ENCODE measurements around the gene MTMR6. TPM values are rescaled to one million over a fixed set of nuclear protein-coding genes. Genes with fewer than 3 reads are reported as not detected.

The MTMR6 gene
- total and polyA plus RNA-seq, 9 donors = 7.3 to 18.0 (median 13.7) TPM

- H3K27me3 ChIP-seq = no peaks in the 10 kb centered on the region
- H3K9me3 ChIP-seq = no peaks in the 10 kb centered on the region
- H3K4me3 ChIP-seq = no peak overlapping the region
- intact Hi-C loops (cut with DNase I) = no loop called here
- DNase-seq = no peak
- H3K36me3 ChIP-seq = no peaks in the 10 kb centered on the region
- TF ChIP-seq EP300 (IDR thresholded peaks at IDR 0.05) = no peak
- TF ChIP-seq CTCF (IDR thresholded peaks at IDR 0.05) = no peak
- no peak for TF ChIP-seq POLR2A (IDR thresholded peaks at IDR 0.05)
- WGBS, 3 donors = 87 to 94% (median 93%) methylated on average over 1 of the region's 1 CpG
- H3K27ac ChIP-seq = no peak overlapping the region
- peaks cover 4% of the 10 kb centered on the region for H3K4me1 ChIP-seq (ENCODE audit: insufficient read depth)
Observed at GRCh38 chr13:25281935-25282332, 5.4 kb downstream of the MTMR6 start.

GRCh38 chr13:25281193-25281934 lies 5.9 kb downstream of the MTMR6 start:
- Histone ChIP-seq H3K4me3 (no peak overlapping the region), H3K27ac (no peak overlapping the region), H3K4me1 (ENCODE audit: insufficient read depth) (peaks cover 4% of the 10 kb centered on the region), H3K27me3 (no peaks in the 10 kb centered on the region), H3K9me3 (no peaks in the 10 kb centered on the region), H3K36me3 (no peaks in the 10 kb centered on the region)
- TF ChIP-seq POLR2A (IDR thresholded peaks at IDR 0.05) (no peak), CTCF (IDR thresholded peaks at IDR 0.05) (no peak), EP300 (IDR thresholded peaks at IDR 0.05) (no peak)
- no peak for DNase-seq
- intact Hi-C loops (cut with DNase I) = no loop called here
- 65 to 73% (median 66%) methylated on average over 4 of the region's 4 CpGs for WGBS, 3 donors

GRCh38 chr13:25280396-25280795 lies 6.9 kb downstream of the MTMR6 start:
- Histone ChIP-seq H3K36me3 (no peaks in the 10 kb centered on the region), H3K4me1 (ENCODE audit: insufficient read depth) (no peaks in the 10 kb centered on the region), H3K4me3 (no peak overlapping the region), H3K27me3 (no peaks in the 10 kb centered on the region), H3K27ac (no peak overlapping the region), H3K9me3 (no peaks in the 10 kb centered on the region)
- no peak for DNase-seq
- intact Hi-C loops (cut with DNase I) = no loop called here
- no peak for TF ChIP-seq POLR2A (IDR thresholded peaks at IDR 0.05)
- TF ChIP-seq EP300 (IDR thresholded peaks at IDR 0.05) = no peak
- no peak for TF ChIP-seq CTCF (IDR thresholded peaks at IDR 0.05)

GRCh38 chr13:25276748-25277147 lies 10.5 kb downstream of the MTMR6 start:
- no peak for DNase-seq
- Histone ChIP-seq H3K4me3 (no peak overlapping the region), H3K27ac (no peak overlapping the region), H3K9me3 (no peaks in the 10 kb centered on the region), H3K4me1 (ENCODE audit: insufficient read depth) (peaks cover 3% of the 10 kb centered on the region), H3K36me3 (no peaks in the 10 kb centered on the region), H3K27me3 (no peaks in the 10 kb centered on the region)
- intact Hi-C loops (cut with DNase I) = no loop called here
- WGBS, 3 donors = 93 to 97% (median 96%) methylated on average over 2 of the region's 2 CpGs
- TF ChIP-seq POLR2A (IDR thresholded peaks at IDR 0.05) (no peak), EP300 (IDR thresholded peaks at IDR 0.05) (no peak), CTCF (IDR thresholded peaks at IDR 0.05) (no peak)
